A549 (cell line): ENCODE measurements around the gene TMPRSS4. TPM values are rescaled to one million over a fixed set of nuclear protein-coding genes. Genes with fewer than 3 reads are reported as not detected.

ENCODE experiments used
- ATAC-seq, 2 experiments: fragments of 200-7000 bp in 1 of 2; fragments of >200 bp in 1 of 2; cut with Nextera tagmentation in 1 of 2; cut with Tn5 transposase in 1 of 2; 3 replicates each; pipeline versions ENCODE4 v1.8.0 to v1.9.1; 2018 to 2020; ENCODE audit warnings: mild to moderate bottlenecking in 1 of 2, moderate library complexity in 1 of 2
- CTCF ChIA-PET: fragments of 300-600 bp; sonication (Branson Sonifier 250); formaldehyde crosslinking; extraction: SDS; loops from one replicate; lab custom pipeline; 2021; ENCODE audit warnings: antibody characterized with exemption, inconsistent platforms; lab: Yijun Ruan, JAX
- POLR2A ChIA-PET: fragments of 350-600 bp; formaldehyde crosslinking; extraction: SDS; loops from one replicate; lab custom pipeline; 2021; ENCODE audit warnings: antibody characterized with exemption, inconsistent platforms; lab: Yijun Ruan, JAX
- DNase-seq, 2 experiments: peaks; one replicate each; pipeline versions ENCODE4 v3.0.0 to v3.0.0-alpha.2; 2011 to 2016; ENCODE audit warnings: low read depth in 1 of 2, low spot score in 1 of 2
- FAIRE-seq: peaks from 2 replicates; lab custom pipeline; 2011; peaks lifted over from hg19 to GRCh38; lab: Jason Lieb, UNC
- H3K27ac ChIP-seq, 2 experiments: fragments of >200 bp; sonication (Bioruptor Twin); formaldehyde crosslinking; 3 replicates each; pipeline ENCODE4 v1.5.1; 2016 to 2017
- H3K4me1 ChIP-seq: fragments of >200 bp; sonication (Bioruptor Twin); formaldehyde crosslinking; 3 replicates; pipeline ENCODE4 v1.6.1; 2016
- H3K4me2 ChIP-seq: fragments of >200 bp; sonication (Bioruptor Twin); formaldehyde crosslinking; 3 replicates; pipeline ENCODE4 v1.6.1; 2016
- H3K4me3 ChIP-seq: fragments of >200 bp; sonication (Bioruptor Twin); formaldehyde crosslinking; 3 replicates; pipeline ENCODE4 v1.5.1; 2016
- H3K9me3 ChIP-seq: fragments of >200 bp; sonication (Bioruptor Twin); formaldehyde crosslinking; 3 replicates; pipeline ENCODE4 v1.6.1; 2016
- BHLHE40 ChIP-seq: IDR thresholded peaks from 2 replicates; pipeline ENCODE4 v1.6.1; 2012; ENCODE audit warnings: low read depth, low read length, inconsistent platforms
- CEBPB ChIP-seq, 2 experiments: fragments of >200 bp in 1 of 2; sonication (Bioruptor Twin) in 1 of 2; formaldehyde crosslinking in 1 of 2; IDR thresholded peaks; 2 replicates each; pipeline ENCODE4 v1.6.1; 2012 to 2016
- EHMT2 ChIP-seq: fragments of 200-600 bp; sonication (generic); IDR thresholded peaks from 2 replicates; pipeline ENCODE4 v1.6.1; 2016; ENCODE audit warnings: antibody characterized with exemption, low read depth, mild to moderate bottlenecking, moderate library complexity
- FOSL2 ChIP-seq, 2 experiments: fragments of 450-650 bp in 1 of 2; fragments of >200 bp in 1 of 2; sonication (Bioruptor Twin) in 1 of 2; formaldehyde crosslinking; IDR thresholded peaks; 2 replicates each; pipeline versions ENCODE4 v1.5.0 to v1.6.1; 2016 to 2020; ENCODE audit warnings: mild to moderate bottlenecking in 1 of 2, moderate library complexity in 1 of 2
- HEYL ChIP-seq: fragments of 250-450 bp; sonication (Bioruptor Pico); IDR thresholded peaks from 2 replicates; pipeline ENCODE4 v1.8.0; 2021; ENCODE audit warnings: mild to moderate bottlenecking, moderate library complexity
- JUN ChIP-seq, 2 experiments: fragments of >200 bp; sonication (Bioruptor Twin); formaldehyde crosslinking; IDR thresholded peaks; 2 replicates in 1 of 2; 3 replicates in 1 of 2; pipeline ENCODE4 v1.6.1; 2016 to 2017
- MAZ ChIP-seq: fragments of 150-350 bp; IDR thresholded peaks from 2 replicates; pipeline ENCODE4 v1.6.1; 2014; ENCODE audit warnings: antibody characterized with exemption, low read depth, low read length, borderline replicate concordance
- NPAS2 ChIP-seq: fragments of 250-450 bp; sonication (Bioruptor Pico); IDR thresholded peaks from 2 replicates; pipeline ENCODE4 v1.8.0; 2022; ENCODE audit warnings: mild to moderate bottlenecking, moderate library complexity, borderline replicate concordance
- NR3C1 ChIP-seq: fragments of >200 bp; sonication (Bioruptor Twin); formaldehyde crosslinking; IDR thresholded peaks from 3 replicates; pipeline ENCODE4 v1.6.1; 2017
- POLR2AphosphoS2 ChIP-seq: conservative IDR thresholded peaks from 2 replicates; pipeline ENCODE4 v1.6.1; 2012; ENCODE audit warnings: low read length, improper control_type of control experiment, inconsistent platforms
- RAD21 ChIP-seq, 2 experiments: fragments of >200 bp in 1 of 2; sonication (Bioruptor Twin) in 1 of 2; formaldehyde crosslinking in 1 of 2; IDR thresholded peaks in 1 of 2; conservative IDR thresholded peaks in 1 of 2; 2 replicates in 1 of 2; 3 replicates in 1 of 2; pipeline ENCODE4 v1.6.1; 2012 to 2018; ENCODE audit warnings: inconsistent platforms in 1 of 2
- RCOR1 ChIP-seq: fragments of 150-350 bp; IDR thresholded peaks from 2 replicates; pipeline ENCODE4 v1.6.1; 2014; ENCODE audit warnings: antibody characterized with exemption, low read length, low read depth
- RFX5 ChIP-seq: fragments of 450-650 bp; IDR thresholded peaks from 2 replicates; pipeline ENCODE4 v1.7.1; 2014; ENCODE audit warnings: antibody characterized with exemption, mild to moderate bottlenecking, moderate library complexity
- RNF2 ChIP-seq: fragments of 200-600 bp; sonication (generic); IDR thresholded peaks from 2 replicates; pipeline ENCODE4 v1.6.1; 2016; ENCODE audit warnings: low read depth, mild to moderate bottlenecking, antibody characterized with exemption, moderate library complexity, borderline replicate concordance
- ZC3H11A ChIP-seq: fragments of 450-650 bp; IDR thresholded peaks from 2 replicates; pipeline ENCODE4 v1.6.1; 2014; ENCODE audit warnings: antibody characterized with exemption, mild to moderate bottlenecking
- ZFP36 ChIP-seq: fragments of 450-650 bp; IDR thresholded peaks from 2 replicates; pipeline ENCODE4 v1.6.1; 2014; ENCODE audit warnings: borderline replicate concordance; ENCODE audit not compliant: partially characterized antibody
- WGBS: methylation state at CpG from one replicate; pipeline ENCODE4 v1.1.6; 2017; ENCODE audit errors: missing lambda C conversion rate; 5-methylcytosine and 5-hydroxymethylcytosine counted together
- polyA plus RNA-seq, 4 experiments: library from polyadenylated mRNA; depleted of rRNA in 3 of 4; stranded (reverse); fragments of >200 nt; fragmentation: RNase III in 1 of 4; extraction: RNeasy Plus Mini Kit Qiagen cat#74134 plus additional on column Dnase treatment in 1 of 4; gene quantifications; 2 replicates in 3 of 4; 3 replicates in 1 of 4; pipeline ENCODE4 v1.2.3, GENCODE V29; 2011 to 2017
- TF ChIP-seq, protein P1 (sequence below): fragments of >200 bp; sonication (Bioruptor Twin); formaldehyde crosslinking; IDR thresholded peaks from 3 replicates; pipeline ENCODE4 v1.6.1; 2016
- TF ChIP-seq, protein P2 (sequence below): fragments of >200 bp; sonication (Bioruptor Twin); formaldehyde crosslinking; IDR thresholded peaks from 2 replicates; pipeline ENCODE4 v1.6.1; 2016
- TF ChIP-seq, protein P3 (sequence below): fragments of 250-450 bp; sonication (Bioruptor Pico); IDR thresholded peaks from 2 replicates; pipeline ENCODE4 v1.5.0; 2021; ENCODE audit warnings: mild to moderate bottlenecking, moderate library complexity, borderline replicate concordance
- TF ChIP-seq, protein P4 (sequence below): fragments of 250-450 bp; sonication (Bioruptor Pico); IDR thresholded peaks from 2 replicates; pipeline ENCODE4 v1.5.0; 2020; ENCODE audit warnings: low read depth, mild to moderate bottlenecking, moderate library complexity

TMPRSS4 gene
- polyA plus RNA-seq, 2 of the 4 experiments (the other 2 are of a cell fraction), result not detected

DNA sequence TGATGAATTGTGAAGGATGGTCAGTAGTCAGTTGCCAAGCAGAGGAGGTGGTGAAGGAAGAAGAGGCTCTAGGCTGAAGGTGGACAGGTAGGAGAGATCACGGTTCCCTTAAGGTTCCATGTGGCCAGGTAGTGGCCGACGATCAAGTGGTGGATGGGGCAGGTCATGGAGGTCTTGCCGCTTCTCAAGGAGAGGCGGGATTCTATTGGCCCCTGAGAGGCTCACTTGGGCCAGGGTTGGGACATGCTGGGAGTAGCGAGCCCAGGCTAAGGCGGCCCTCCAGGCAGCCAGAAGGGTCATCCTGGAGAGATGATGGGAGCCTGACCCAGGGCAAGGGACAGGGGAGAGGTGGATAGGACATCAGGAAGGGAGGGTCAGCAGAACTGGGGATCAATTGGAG, 20.9 kb upstream of the TMPRSS4 start:
- FAIRE-seq (no peak), ATAC-seq (no peak), DNase-seq (no peak)
- H3K4me3 ChIP-seq, result no peak overlapping the region
- POLR2A ChIA-PET, result no interaction called here
- CTCF ChIA-PET, result interaction anchor here (1.1 to 5.9 kb wide), 5 partner anchors 9 to 248 kb away, joined by 3 to 38 read pairs (median 7); no protein-coding TSS in a partner anchor
- H3K27ac ChIP-seq, result no peak overlapping the region
- no peaks in the 10 kb centered on the region for H3K9me3 ChIP-seq
- TF ChIP-seq FOSL2 (IDR thresholded peaks at IDR 0.05), result no peak
- TF ChIP-seq FOSL2 (CRISPR knock-in tag; IDR thresholded peaks at IDR 0.05), result no peak
- no peak for TF ChIP-seq ZFP36
- TF ChIP-seq CEBPB (IDR thresholded peaks at IDR 0.05), result no peak
- TF ChIP-seq, all 56 proteins: peak for 0
- Histone ChIP-seq H3K4me2 (no peak overlapping the region), H3K4me1 (no peaks in the 10 kb centered on the region)
- WGBS, result 80% methylated on average over 7 of the region's 7 CpGs

DNA sequence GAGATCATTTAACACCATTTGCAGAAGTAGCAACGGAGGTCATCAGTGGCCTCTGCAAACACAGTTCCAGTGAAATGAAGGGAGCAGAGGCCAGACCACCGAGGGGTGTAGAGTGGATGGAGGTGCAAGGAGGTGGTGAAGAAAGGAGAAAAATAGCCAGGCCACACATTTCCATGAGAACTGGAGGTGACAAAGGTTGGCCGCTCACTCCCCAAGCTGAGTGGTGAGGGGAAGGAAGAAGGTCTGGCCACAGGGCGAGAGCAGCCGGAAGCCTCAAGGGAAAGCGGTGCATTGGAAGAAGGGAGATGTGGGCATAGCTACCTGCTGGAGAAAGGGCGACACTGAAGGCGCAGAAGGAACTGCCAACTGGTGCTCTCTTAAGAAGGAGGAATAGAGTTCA, 20.1 kb upstream of the TMPRSS4 start:
- Histone ChIP-seq H3K4me1 (no peaks in the 10 kb centered on the region), H3K4me3 (no peak overlapping the region), H3K27ac (no peak overlapping the region), H3K4me2 (no peak overlapping the region), H3K9me3 (no peaks in the 10 kb centered on the region)
- DNase-seq (no peak), ATAC-seq (no peak), FAIRE-seq (no peak)
- POLR2A ChIA-PET, result no interaction called here
- TF ChIP-seq POLR2AphosphoS2 (no peak), MAZ (no peak), RAD21 (conservative IDR thresholded peaks at IDR 0.05 in 1 of 2, IDR thresholded peaks at IDR 0.05 in 1 of 2) (no peak), RNF2 (no peak), EHMT2 (no peak), BHLHE40 (no peak), ZFP36 (no peak), JUN (IDR thresholded peaks at IDR 0.05) (no peak), RCOR1 (no peak), HEYL (CRISPR knock-in tag) (no peak), ZC3H11A (no peak), FOSL2 (IDR thresholded peaks at IDR 0.05) (no peak), FOSL2 (CRISPR knock-in tag; IDR thresholded peaks at IDR 0.05) (no peak), NR3C1 (no peak), RFX5 (no peak), CEBPB (IDR thresholded peaks at IDR 0.05) (no peak), NPAS2 (no peak)
- TF ChIP-seq, protein P1, sequence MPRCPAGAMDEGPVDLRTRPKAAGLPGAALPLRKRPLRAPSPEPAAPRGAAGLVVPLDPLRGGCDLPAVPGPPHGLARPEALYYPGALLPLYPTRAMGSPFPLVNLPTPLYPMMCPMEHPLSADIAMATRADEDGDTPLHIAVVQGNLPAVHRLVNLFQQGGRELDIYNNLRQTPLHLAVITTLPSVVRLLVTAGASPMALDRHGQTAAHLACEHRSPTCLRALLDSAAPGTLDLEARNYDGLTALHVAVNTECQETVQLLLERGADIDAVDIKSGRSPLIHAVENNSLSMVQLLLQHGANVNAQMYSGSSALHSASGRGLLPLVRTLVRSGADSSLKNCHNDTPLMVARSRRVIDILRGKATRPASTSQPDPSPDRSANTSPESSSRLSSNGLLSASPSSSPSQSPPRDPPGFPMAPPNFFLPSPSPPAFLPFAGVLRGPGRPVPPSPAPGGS, result no peak
- TF ChIP-seq, protein P2, sequence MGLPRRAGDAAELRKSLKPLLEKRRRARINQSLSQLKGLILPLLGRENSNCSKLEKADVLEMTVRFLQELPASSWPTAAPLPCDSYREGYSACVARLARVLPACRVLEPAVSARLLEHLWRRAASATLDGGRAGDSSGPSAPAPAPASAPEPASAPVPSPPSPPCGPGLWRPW, result no peak
- TF ChIP-seq, protein P3, sequence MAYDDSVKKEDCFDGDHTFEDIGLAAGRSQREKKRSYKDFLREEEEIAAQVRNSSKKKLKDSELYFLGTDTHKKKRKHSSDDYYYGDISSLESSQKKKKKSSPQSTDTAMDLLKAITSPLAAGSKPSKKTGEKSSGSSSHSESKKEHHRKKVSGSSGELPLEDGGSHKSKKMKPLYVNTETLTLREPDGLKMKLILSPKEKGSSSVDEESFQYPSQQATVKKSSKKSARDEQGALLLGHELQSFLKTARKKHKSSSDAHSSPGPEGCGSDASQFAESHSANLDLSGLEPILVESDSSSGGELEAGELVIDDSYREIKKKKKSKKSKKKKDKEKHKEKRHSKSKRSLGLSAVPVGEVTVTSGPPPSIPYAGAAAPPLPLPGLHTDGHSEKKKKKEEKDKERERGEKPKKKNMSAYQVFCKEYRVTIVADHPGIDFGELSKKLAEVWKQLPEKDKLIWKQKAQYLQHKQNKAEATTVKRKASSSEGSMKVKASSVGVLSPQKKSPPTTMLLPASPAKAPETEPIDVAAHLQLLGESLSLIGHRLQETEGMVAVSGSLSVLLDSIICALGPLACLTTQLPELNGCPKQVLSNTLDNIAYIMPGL, result no peak
- TF ChIP-seq, protein P4, sequence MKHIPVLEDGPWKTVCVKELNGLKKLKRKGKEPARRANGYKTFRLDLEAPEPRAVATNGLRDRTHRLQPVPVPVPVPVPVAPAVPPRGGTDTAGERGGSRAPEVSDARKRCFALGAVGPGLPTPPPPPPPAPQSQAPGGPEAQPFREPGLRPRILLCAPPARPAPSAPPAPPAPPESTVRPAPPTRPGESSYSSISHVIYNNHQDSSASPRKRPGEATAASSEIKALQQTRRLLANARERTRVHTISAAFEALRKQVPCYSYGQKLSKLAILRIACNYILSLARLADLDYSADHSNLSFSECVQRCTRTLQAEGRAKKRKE (CRISPR knock-in tag), result no peak
- 67% methylated on average over 8 of the region's 8 CpGs for WGBS
- CTCF ChIA-PET, result interaction anchor here (1.1 to 5.9 kb wide), 3 partner anchors 9 to 238 kb away, joined by 3 to 38 read pairs (median 8); no protein-coding TSS in a partner anchor
